CD1c-positive myeloid dendritic cell (primary cell): ENCODE results near the gene FANCM.
"Not testable (repeated sequence)": the region's sequence is repeated elsewhere in the genome, so short reads cannot be mapped to it uniquely, and the experiment has no call there.

ENCODE experiments used
- DNase-seq: peaks from one replicate; pipeline ENCODE4 v3.0.0-alpha.2; 2016; ENCODE audit errors: extremely low spot score

The FANCM gene

DNA sequence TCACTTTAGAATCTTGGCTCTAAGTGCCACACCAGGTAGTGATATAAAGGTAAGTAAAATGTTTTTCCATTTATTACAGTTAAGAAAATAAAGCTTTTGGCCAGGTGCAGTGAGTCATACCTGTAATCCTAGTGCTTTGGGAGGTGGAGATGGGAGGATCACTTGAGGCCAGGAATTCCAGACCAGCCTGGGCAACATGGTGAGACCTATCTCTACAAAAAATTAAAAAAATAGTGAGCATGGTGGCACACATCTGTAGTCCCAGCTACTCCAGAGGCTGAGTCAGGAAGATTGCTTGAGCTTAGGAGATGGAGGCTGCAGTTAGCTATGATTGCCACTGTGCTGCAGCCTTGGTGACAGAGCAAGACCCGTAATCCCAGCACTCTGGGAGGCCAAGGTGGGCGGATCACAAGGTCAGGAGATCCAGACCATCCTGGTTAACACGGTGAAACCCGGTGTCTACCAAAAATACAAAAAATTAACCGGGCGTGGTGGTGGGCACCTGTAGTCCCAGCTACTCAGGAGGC, 5.0 kb downstream of the FANCM start:
- DNase-seq = no peak

DNA sequence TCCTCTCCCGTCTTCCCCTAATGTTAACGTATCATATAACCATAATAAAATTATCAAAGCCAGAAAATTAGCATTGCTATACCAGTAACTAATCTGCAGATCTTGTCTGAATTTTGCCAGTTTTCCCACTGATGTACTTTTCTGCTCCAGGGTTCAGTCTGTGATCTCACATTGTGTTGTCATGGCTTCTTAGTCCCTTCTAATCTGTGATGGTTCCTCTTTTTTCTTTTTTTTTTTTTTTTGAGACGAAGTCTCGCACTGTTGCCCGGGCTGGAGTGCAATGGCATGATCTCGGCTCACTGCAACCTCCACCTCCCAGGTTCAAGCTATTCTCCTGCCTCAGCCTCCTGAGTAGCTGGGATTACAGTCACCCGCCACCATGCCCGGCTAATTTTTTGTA, 6.4 kb downstream of the FANCM start:
- DNase-seq = peak; percentile 6

DNA sequence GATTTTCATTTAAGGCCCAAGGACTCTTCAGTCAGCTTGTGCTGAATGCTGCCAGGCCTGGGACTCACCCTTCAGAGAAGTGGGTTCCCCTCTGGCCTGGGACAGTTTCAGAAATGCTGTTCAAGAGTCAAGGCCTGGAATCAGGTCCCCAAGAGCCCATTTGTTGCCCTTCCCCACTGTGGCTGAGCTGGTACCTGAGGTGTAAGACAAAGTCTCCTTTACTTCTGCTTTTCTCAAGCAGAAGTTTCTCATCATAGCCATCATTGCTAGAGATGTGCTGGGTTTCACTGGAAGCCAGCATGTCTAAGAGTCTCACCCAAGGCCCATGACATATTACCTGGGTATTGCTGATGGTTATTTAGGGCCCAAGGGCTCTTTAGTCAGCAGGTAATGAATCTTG, 8.9 kb downstream of the FANCM start:
- no peak for DNase-seq

DNA sequence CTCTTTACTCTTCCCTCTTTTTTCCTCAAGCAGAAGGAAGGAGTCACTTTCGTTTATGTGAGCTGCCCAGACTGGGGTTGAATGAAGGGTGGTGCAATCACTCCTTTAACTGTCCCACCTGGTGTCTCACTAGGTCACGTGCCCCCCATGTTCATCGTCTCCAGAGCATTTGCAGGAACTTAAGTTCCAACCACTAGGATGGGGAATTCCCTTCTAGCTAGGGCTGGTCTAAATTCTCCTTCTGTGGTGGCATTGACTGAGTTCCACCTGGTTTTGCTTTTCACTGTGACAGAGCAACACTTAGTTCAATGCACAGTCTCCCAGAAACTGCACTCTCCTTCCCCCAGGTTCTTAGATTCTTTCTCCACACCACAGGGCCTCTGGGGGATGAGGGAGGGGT, 9.5 kb downstream of the FANCM start:
- DNase-seq = no peak

DNA sequence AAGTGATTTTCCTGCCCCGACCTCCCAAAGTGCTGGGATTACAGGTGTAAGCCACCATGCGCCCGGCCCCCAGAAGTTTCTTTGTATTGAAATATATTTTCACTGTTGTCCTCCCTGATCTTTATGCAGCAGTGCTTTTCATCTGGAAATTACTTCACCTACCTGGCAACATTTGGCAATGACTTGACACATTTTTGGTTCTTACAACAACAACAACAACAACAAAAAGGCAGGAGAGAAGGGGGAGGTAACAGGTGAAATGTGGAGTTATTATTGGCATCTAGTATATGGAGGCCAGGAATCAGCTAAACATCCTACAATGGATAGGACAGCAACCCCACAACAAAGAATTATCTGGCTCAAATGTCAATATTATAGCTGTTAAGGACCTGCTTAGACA, 13.9 kb downstream of the FANCM start:
- DNase-seq = no peak

DNA sequence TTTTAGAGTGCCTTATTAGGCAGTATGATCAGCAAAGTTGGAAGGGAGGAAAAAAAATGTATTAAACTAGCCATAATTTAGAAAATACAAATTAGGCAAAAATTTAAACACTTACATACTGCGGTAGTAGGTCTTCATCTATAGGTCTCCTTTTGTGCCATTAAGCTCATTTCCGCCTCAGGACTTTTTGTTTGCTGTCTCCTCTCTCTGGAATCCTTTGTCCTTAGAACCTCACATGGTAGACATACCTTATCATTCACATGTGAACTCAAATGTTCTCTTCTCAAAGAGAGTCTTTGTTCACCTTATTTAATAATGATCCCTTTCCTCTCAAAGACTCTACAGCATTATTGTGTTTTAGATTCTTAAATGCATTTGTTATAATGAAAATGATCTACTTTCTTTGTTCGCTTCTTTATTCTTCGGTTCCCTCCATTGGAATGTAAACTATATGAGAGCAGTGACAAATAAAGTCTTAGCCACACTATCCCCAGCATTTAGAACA, 14.7 kb downstream of the FANCM start:
- no peak for DNase-seq

DNA sequence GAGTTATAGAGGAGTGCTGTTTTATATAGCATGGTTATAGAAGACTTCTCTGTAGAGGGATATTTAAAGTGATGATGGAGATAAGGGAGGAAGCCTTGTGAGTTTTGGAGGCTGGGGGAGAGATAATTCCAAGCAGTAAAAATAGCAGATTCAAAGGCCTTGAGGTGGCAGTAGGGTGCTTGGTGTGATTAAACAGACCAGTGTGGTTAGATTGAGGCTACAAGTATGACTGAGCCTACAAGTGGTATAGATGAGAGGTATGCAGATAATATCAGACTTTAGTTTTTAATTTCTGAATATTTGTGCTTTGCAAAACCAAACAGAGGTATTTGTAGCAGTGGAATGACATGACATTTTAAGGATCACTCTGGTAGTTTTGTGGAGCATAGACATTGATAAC, 20.3 kb downstream of the FANCM start:
- DNase-seq = no peak

DNA sequence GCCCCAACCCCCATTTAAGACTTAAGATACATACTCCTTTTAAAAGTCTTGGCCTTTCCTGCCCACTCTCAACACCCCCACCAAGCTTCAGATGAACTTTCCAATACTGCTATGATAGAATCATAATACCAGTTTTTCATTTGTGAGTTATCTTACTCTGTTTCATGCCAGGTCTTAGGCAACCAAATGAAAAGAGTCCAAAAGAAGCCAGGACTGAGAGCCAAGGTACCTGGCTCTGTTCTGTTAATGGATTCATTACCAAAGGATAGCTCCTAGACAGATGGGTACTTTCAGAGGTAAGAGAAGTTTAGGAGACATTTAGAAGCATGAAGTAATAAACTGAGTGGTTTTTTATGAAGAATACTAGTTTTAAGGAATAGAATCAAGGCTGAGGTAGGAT, 34.2 kb downstream of the FANCM start:
- no peak for DNase-seq

DNA sequence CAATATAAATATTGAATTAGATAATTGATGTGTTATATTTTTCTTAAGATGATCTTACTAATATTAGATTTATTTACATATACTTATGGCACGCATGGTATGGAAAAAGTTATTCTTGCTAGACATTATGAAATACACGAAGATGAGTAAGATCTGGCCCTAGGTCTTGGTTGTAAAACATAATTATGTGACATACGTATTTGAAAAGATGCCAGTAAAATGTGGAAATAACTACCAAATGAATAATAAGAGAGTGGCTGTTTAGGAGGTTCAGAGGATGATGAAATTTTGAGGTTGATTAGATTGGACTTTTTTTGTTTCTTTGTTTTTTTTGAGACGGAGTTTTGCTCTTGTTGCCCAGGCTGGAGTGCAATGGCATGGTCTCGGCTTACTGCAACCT, 41.3 kb downstream of the FANCM start:
- peak; percentile 24 for DNase-seq

DNA sequence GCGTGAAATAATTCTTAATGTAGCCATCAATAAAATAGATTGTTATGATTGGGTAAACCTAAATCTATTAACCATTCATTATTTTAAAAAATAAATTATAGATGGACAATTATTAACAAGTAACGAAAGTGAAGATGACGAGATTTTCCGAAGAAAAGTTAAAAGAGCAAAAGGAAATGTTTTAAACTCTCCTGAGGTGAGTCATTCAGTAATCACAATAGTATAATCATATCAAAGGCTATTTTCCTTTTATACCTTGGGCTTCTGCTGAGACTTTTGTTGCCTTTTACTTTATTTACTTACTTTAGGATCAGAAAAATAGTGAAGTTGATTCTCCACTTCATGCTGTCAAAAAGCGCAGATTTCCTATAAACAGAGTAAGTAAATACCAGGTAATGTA, 45.6 kb downstream of the FANCM start:
- no peak for DNase-seq

DNA sequence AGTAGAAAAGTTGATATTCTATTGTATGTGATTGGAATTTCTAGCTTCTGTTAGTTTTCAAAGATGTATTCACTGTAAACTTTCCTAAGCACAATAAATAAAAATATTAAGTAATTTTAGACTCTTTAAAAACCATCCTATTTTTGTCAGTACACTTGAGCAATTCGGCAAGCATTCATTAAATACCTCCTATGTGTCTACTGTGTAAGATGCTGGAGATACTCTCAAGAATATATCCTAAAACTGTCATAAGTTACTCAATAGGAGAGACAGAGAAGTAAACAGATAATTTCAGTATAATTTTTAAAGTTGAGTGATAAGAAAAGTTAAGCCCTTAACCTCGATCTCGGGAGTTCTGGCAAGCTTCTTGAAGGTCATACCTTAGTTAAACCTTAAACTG, 46.1 kb downstream of the FANCM start:
- no peak for DNase-seq

DNA sequence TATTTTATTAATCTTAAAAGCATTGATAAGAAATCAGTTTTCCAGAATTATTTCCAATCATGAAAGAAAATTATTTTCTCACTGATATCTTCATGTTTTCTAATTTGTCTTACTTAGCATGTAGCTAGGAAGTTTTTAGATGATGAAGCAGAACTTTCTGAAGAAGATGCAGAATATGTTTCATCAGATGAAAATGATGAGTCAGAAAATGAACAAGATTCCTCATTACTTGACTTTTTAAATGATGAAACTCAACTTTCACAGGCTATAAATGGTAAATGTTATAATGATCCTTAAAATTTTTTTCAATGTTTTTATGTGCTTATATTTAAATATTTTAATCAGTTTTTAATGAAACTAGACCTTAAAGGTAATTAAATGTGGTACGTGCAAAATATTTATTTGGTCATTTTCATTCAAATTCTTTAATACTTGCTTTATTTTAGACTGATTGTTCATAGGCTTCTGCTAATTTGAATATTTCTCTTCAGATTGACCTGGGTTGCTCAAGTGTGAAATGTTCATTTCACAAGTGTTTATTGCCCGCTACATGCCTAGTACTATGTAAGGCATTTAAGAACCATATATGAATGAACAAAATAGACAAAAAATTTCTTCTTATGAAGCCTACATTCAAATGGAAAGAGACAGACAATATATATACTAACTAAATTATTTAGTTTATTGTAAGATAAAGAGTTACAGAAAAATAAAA, 49.5 kb downstream of the FANCM start:
- DNase-seq = no peak

DNA sequence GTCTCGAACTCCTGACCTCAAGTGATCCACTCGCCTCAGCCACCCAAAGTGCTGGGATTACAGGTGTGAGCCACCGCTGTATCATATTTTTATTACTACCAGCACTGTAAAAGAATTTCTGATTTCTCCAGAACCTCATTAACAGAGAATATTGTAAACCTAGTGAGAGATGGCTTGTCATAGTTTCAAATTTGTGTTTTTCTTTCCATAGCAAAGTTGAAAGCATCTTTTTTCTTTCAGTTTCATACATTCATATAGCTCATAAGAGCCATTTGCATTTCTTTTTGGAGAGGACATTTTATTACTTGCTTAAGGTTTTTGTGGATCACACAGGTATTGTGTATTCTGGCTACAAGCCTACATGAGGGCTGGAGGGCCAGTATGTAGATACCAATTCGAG, 59.2 kb downstream of the FANCM start:
- no peak for DNase-seq

DNA sequence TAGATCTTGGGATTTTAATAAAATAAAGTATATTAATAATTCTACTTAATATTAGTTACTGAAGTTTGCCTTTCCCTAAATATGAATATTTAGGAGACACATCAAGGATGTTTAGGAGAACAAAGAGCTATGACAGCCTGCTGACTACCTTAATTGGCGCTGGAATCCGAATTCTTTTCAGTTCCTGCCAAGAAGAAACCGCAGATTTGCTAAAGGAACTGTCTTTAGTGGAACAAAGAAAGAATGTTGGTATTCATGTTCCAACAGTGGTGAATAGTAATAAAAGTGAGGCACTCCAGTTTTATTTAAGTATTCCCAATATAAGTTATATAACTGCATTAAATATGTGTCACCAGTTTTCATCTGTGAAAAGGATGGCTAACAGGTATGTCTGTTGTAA, 62.8 kb downstream of the FANCM start:
- DNase-seq = no peak

DNA sequence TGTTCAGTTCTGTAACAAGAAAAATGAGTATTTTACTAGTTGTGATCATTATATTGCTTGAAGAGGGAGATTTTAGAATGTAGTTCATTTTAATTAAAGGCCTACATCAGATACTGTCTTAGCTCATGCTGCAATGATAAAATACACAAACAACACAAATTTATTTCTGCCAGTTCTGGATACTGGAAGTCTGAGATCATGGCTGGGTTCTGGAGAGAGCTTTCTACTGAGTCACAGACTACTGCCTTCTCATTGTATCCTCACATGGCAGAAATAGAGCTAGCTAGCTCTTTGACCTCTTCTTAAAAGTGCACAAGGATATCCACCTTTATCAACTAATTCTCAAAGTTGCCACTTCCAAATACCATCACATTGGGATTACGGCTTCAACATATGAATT, 63.5 kb downstream of the FANCM start:
- DNase-seq = no peak

DNA sequence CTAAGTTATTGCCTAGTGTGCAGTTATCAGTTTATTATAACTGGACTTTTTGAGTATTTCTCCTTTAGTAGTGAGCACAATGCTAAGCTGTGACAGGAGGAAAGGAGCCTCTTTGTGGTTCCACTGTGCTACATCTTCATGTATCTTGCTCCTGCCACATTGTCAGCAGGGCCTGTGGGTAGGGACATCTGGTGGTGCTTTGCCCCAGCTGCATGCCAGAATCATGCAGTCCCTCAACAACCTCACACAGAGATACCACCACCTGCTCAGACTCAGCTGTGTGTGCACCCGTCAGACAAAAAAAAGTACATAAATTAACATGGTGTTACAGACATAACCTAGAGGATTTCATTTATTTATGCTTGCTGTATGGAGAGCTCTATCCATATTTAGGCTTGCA, 66.2 kb downstream of the FANCM start:
- no peak for DNase-seq

DNA sequence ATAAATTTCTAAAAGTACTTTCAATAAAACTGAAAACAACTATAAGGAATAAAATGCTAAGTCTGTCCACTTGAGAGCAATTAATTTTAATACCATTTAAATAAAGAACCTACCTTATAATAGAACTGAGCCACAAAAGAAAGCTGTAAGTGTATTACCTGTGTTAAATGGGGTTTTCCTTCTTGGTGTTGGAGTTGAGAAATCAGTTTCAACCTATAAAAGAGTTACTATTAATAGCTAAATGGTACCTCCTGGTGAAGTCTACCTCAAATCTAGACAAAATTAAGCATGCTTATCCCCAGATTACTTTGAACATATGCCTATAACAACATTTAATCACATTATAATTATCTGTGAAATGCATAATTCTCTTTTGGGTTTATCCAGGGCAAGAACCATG, 68.5 kb downstream of the FANCM start:
- no peak for DNase-seq

DNA sequence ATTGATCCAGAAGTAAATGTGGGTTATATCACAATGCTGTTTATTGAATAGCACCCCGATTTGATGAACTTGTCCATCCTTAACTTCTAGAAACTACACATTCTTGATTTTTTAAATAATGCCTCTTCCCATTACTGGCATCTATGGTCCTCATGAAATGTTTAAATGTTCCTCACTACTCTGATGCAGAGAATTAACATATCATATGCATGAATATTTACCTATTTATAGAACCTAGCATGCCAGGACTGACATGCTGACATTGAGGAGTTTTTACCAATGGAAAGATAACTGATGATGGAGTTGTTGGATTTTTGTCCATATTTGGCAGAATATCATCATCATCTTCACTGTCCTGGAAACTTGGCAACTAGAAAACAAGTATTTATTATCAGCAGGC, 74.4 kb downstream of the FANCM start:
- DNase-seq = no peak

DNA sequence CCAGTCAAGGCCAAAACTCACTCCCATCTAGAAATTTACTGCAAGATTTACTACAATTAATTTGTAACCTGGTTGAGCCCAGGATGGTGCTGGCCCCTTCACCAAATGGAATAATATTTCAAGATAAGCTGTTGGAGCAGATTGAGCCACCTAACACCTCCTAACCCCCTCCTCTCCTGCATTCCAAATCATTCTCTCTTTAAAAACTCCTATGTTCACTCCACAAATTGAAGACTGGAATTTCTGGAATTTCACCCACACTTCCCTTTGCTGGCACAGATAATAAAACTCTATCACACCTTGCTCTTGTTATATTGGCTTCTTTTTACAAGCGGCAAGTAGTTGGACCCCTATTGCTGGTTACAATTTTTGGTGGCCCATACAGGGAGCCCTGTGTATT, 75.6 kb downstream of the FANCM start:
- no peak for DNase-seq

DNA sequence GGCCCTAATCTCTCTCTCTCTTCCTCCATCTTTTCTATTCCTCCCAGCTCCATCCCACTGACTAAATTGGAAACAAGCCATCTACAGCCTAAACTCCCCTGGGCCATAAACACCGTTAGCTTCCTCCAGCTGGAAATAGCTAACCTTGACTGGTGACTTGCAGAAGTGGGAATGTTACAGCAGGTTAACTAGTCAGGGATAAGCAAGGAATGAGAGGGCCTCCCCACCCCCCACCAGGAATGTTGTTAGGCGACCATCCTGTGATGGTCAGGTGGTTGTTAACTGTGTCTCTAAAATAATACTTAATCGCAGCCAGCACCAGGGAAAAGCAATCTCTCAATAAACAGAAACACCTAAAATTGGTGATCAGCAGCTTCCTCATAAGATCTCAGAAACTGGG, 76.5 kb downstream of the FANCM start:
- no peak for DNase-seq

DNA sequence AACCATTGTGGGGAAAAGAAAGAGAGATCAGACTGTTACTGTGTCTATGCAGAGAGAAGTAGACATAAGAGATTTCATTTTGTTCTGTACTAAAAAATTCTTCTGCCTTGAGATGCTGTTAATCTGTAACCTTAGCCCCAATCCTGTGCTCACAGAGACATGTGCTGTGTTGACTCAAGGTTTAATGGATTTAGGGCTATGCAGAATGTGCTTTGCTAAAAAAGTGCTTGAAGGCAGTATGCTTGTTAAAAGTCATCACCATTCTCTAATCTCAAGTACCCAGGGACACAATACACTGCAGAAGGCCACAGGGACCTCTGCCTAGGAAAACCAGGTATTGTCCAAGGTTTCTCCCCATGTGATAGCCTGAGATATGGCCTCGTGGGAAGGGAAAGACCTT, 78.0 kb downstream of the FANCM start:
- not testable (repeated sequence) for DNase-seq

DNA sequence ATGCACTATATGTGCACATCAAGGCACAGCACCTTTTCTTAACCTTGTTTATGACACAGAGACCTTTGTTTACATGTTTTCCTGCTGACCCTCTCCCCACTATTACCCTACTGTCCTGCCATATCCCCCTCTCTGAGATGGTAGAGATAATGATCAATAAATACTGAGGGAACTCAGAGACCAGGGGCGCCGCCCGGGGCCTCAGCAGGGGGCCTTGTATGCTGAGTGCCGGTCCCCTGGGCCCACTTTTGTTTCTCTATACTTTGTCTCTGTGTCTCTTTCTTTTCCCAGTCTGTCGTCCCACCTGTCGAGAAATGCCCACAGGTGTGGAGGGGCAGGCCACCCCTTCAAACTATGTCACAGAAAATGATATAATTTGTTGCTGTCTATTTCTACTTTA, 78.6 kb downstream of the FANCM start:
- DNase-seq = not testable (repeated sequence)

DNA sequence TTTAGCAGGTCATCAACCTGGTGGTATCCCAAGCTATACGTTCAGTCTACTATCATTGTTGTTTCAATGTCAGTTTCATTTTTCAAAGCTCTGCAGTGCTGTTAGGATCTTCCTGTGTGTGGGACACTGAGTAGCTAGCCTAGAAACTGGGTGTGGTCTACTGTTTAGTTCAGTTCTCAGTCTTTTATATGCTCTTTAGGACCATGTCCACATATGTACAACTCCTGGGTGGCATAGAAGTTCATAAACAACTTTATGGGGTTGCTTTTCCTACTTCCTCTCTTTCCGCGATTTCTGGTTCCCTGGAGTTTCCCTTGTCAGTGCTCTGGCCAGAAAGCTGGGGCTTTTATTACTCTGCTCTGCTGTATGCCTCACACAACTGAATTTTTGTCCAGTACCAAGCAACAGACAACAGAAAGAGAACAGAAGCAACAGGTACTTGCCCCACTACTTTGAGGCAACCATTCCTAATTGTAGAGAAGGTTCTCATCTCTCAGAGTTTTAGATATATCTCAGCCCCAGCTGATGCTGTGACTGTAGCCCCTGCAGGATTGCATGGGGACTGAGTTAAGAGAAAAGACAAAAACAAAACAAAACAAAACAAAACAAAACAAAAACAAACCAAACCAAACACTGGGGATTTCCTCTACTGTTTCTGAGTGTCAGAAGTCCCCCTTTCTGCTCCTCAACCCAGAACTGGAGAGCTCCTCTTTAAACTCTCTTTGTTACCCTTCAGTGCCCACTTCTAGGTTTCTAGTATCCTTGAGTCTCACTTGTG, 86.9 kb downstream of the FANCM start:
- no peak for DNase-seq
